HG03108 (cell line): ENCODE results near the gene GRB7.

Source experiments
- ATAC-seq: cut with Tn5 transposase; IDR thresholded peaks from one replicate; pipeline ENCODE4 v1.9.1; 2021; ENCODE audit warnings: moderate library complexity; ENCODE audit not compliant: unreplicated experiment

Gene GRB7

DNA sequence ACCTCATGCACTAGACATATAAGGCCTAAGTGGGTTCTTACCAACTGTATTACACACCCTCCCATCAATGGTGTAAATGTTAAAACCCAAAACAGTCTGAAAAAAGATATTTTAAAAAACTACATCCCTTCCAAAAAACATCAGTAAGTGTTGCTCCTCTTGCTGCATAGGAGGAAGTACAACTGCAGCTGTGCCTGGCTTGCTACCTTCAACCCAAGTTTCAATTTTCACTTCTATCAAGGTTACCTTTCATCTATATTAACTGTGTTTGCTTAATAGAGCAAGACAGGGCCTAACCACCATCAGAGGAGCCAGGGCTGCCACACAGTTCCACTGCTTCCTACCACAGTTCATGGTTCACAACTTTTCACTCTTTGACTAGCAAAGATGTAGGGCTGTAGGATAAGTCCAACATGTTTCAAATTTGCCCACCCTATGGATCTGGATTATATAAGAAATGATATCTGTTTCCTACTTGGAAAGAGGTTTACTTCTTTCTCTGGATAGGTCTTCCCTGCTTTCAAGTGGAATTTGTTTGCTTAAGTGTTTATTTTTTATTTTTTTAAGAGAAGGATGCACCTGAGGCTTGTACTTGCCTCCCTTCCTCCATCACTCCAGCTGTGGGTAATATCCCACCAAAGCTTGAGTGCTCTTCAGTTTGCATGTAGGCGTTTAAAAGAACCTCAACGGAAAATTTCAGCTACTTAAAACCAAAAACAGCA is 56.7 kb downstream of the GRB7 start:
- peak; percentile 73 for ATAC-seq
